Measurements from ENCODE around the gene GORASP2. TPM values are rescaled to one million over a fixed set of nuclear protein-coding genes. Genes with fewer than 3 reads are reported as not detected.

The GORASP2 gene
- total RNA-seq, 4 donors from 2014 or later = 37.7 to 66.2 (median 52.3) TPM

DNA sequence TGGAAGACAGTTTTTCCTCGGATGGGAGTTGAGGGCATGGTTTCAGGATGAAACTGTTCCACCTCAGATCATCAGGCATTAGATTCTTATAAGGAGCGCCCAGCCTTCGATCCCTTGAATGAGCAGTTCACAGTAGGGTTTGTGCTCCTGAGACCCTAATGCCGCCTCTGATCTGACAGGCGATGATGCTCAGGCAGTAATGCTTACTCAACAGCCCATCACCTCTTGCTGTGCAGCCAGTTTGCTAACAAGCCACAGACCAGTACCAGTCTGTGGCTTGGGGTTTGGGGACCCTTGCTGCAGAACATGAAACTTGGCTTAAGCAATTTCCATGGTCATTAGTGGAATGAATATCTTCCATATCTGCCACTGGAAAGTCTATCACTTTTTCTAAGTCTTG is 56.4 kb downstream of the GORASP2 start:
- intact Hi-C loops (cut with DNase I; ENCODE audit: low total_unique reads) = no loop called here
- no peak for DNase-seq (ENCODE audit: low spot score in 2 of 2)
- H3K4me3 ChIP-seq (ENCODE audit: low read depth, poor library complexity, severe bottlenecking) = no peak overlapping the region
- WGBS, 2 donors = 90 to 91% methylated on average over 5 of the region's 5 CpGs
- no peak for TF ChIP-seq POLR2A (IDR thresholded peaks at IDR 0.05)
- TF ChIP-seq, protein P1, sequence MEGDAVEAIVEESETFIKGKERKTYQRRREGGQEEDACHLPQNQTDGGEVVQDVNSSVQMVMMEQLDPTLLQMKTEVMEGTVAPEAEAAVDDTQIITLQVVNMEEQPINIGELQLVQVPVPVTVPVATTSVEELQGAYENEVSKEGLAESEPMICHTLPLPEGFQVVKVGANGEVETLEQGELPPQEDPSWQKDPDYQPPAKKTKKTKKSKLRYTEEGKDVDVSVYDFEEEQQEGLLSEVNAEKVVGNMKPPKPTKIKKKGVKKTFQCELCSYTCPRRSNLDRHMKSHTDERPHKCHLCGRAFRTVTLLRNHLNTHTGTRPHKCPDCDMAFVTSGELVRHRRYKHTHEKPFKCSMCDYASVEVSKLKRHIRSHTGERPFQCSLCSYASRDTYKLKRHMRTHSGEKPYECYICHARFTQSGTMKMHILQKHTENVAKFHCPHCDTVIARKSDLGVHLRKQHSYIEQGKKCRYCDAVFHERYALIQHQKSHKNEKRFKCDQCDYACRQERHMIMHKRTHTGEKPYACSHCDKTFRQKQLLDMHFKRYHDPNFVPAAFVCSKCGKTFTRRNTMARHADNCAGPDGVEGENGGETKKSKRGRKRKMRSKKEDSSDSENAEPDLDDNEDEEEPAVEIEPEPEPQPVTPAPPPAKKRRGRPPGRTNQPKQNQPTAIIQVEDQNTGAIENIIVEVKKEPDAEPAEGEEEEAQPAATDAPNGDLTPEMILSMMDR (IDR thresholded peaks at IDR 0.05) = no peak

DNA sequence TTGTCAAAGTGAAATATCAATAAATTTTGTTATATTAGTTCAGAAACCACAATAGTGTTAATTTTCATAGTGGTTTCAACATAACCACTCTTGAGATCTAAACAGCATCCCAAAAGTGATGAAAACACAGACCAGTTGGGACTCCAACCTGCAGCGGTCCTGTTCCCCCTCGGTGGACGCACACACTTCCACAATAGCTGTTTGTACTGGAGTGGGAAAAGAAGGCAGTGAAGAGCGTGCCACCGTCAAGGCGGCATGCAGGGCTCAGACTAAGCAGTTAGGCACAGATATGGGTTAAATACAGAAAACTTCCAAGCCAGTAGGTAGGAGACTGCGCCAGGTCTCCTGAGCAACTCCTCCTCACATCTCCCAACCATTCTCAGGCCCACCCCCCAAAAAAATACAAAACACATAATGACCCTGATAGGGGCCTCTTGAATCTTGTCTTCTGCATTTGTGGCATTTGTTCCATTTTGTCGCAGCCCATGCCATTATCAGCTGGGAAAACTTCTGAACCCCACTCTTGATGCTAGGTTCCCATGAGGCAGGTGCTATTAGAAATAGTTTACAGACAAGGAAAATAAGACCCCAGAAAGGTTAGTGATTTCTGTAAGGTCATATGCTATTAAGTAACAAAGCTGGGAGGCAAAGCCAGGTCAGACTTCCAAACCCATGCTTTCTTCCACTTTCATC is 57.7 kb downstream of the GORASP2 start:
- H3K4me3 ChIP-seq (ENCODE audit: low read depth, poor library complexity, severe bottlenecking) = no peak overlapping the region
- no peak for DNase-seq (ENCODE audit: low spot score in 2 of 2)
- TF ChIP-seq, protein P1 (IDR thresholded peaks at IDR 0.05) = no peak
- no peak for TF ChIP-seq POLR2A (IDR thresholded peaks at IDR 0.05)
- intact Hi-C loops (cut with DNase I; ENCODE audit: low total_unique reads) = no loop called here
- 95 to 98% methylated on average over 8 of the region's 8 CpGs for WGBS, 2 donors

DNA sequence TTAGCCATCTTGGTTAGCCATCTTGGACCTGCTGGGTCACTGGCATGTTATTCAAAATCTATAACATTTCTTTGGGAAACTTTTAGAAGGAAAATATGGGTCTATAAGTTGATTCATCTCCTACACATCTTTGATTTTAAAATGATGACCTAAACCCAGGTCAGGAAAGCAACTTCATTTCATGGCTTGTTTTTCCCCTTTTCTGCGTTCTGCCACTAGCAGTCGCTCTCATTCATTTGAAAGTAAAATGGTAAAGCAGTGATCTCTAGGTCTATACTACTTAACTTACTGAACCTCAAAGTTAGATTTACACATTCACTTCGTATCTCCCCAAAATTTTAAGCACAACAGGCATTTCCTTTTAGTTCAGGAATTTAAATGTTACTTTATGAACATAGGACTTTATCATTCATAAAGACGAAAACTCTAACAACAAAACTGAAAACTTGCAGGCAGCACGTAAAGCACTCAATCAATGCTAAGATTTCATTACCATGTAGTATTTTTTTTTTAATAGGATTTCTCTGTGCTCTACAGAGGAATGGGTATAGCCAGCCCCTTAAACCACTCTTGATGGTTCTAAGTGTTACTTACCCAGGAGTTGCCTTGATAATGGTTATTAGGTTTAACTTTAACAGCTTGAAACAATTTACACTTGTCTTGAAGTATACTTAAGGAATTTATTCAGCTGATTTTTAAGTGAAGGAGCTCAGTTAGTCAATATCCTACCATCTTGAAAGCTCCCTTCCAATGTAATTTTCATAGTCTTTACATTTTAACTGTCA is 62.5 kb downstream of the GORASP2 start:
- H3K4me3 ChIP-seq (ENCODE audit: low read depth, poor library complexity, severe bottlenecking) = no peak overlapping the region
- 93 to 96% methylated on average over 5 of the region's 5 CpGs for WGBS, 2 donors
- intact Hi-C loops (cut with DNase I; ENCODE audit: low total_unique reads) = no loop called here
- no peak for DNase-seq (ENCODE audit: low spot score in 2 of 2)
- TF ChIP-seq, protein P1 (IDR thresholded peaks at IDR 0.05) = no peak
- TF ChIP-seq POLR2A (IDR thresholded peaks at IDR 0.05) = no peak

DNA sequence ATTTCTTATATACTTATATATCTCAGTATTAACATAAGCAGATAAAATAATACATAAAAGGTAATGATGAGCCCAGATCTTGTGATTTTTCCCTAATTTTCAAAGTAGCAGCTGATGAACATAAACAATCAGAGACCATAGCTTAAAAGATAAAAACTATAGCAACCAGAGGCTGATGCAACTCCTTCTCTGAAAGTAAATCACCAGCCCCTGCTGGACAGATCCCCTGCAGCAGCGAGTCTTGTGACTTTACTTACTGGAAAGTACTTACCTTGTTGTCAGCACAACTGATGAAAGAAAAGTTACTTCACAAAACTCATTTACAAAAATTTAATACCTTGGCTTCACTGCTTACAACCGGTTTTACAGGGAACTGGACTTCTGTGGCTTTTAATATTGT is 67.3 kb downstream of the GORASP2 start:
- no peak overlapping the region for H3K4me3 ChIP-seq (ENCODE audit: low read depth, poor library complexity, severe bottlenecking)
- DNase-seq (ENCODE audit: low spot score in 2 of 2) = no peak
- intact Hi-C loops (cut with DNase I; ENCODE audit: low total_unique reads) = no loop called here
- 90 to 92% methylated on average over 2 of the region's 2 CpGs for WGBS, 2 donors
- TF ChIP-seq, protein P1 (IDR thresholded peaks at IDR 0.05) = no peak
- no peak for TF ChIP-seq POLR2A (IDR thresholded peaks at IDR 0.05)

DNA sequence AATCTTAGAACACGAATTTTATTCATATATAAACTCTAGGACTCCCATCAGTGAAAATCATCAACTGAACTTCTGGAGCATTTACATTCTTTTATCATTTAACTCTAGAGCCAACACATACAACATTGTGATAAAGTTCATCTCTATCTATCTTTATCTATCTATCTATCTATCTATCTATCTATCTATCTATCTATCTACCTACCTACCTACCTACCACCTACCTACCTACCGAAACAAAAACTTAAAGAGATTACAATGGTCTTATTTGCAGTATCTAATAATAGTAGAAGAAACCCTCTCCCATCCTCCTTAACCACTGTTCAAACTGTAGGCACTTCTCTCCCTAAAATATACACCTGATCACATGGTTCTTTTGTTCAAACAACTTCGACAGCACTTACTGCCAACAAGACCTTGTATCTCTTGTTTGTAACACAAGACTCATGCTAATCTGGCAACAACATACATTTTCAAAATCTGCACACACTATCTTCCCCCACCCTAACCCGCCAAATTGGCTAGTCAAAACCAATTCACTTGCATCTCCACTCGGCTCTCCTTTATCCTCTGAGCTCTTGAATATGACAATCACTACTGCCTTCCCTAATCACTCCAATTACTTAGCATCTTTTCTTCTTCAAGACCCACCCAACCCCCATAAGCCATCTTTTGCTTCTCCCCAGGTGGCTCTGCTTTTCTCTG is 69.0 kb downstream of the GORASP2 start:
- TF ChIP-seq, protein P1 (IDR thresholded peaks at IDR 0.05) = no peak
- TF ChIP-seq POLR2A (IDR thresholded peaks at IDR 0.05) = no peak
- WGBS, 2 donors = 81 to 83% methylated on average over 5 of the region's 5 CpGs
- H3K4me3 ChIP-seq (ENCODE audit: low read depth, poor library complexity, severe bottlenecking) = no peak overlapping the region
- no peak for DNase-seq (ENCODE audit: low spot score in 2 of 2)
- intact Hi-C loops (cut with DNase I; ENCODE audit: low total_unique reads) = no loop called here
